ENCODE data around the gene ITGB5. TPM values are rescaled to one million over a fixed set of nuclear protein-coding genes. Genes with fewer than 3 reads are reported as not detected.

ITGB5 gene
- total RNA-seq, 1 donor from 2014 or later: 63.3 TPM

DNA sequence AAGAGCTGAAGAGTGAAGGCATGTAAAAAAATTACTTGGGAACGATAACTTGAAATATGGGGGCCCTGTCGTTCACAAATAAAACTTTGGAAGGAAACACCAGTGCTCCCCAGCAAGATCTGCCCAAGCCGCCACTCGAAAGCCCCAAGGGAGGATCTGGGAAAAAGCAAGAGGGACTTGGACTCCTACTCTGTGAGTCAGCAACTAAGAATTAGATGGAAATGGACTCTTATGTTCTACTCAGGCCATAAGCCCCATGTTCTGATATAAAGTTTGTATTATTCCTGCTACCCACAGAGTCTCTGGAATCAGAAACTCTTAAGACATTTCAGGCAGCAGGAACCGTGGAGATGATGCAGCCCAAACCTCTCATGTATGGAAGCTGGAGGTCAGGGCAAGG, 75.7 kb downstream of the ITGB5 start:
- H3K36me3 Mint-ChIP-seq: peaks cover 12% of the 10 kb centered on the region

DNA sequence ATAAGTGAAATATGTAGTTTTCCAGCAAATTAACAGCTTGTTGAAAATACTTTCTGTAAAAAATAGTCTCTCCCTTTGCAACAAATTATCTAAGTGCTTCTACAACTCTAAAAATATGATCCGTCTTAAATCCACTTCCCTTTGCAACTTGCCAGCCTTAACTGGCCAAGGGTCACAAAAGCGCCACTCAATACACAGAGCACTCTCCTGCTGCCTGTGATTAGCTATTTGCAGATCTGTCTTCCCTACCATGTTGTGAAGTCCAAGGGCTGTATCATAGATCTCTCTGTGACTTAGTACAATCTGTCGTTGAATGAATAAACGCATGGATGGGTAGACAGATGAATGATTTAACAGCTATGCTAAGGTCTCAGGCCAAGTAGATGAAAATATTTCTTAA, 76.2 kb downstream of the ITGB5 start:
- H3K4me3 Mint-ChIP-seq: no peak overlapping the region
- no peak for TF ChIP-seq CTCF (IDR thresholded peaks at IDR 0.05; ENCODE audit: unreplicated experiment)
- no peaks in the 10 kb centered on the region for H3K27me3 Mint-ChIP-seq (ENCODE audit: low read depth)
- DNase-seq (ENCODE audit: low spot score in 2 of 2, unreplicated experiment in 2 of 2): no peak
- H3K9me3 Mint-ChIP-seq: no peaks in the 10 kb centered on the region
- peaks cover 11% of the 10 kb centered on the region for H3K36me3 Mint-ChIP-seq
- H3K27ac Mint-ChIP-seq: no peak overlapping the region
- H3K4me1 Mint-ChIP-seq: peaks cover 24% of the 10 kb centered on the region

More for the DNA sequence above, 75.7 kb downstream of the ITGB5 start:
- no peak for DNase-seq (ENCODE audit: low spot score in 2 of 2, unreplicated experiment in 2 of 2)
- no peak overlapping the region for H3K4me3 Mint-ChIP-seq
- no peak overlapping the region for H3K27ac Mint-ChIP-seq
- H3K27me3 Mint-ChIP-seq (ENCODE audit: low read depth): no peaks in the 10 kb centered on the region
- no peak for TF ChIP-seq CTCF (IDR thresholded peaks at IDR 0.05; ENCODE audit: unreplicated experiment)
- H3K4me1 Mint-ChIP-seq: peaks cover 22% of the 10 kb centered on the region
- no peaks in the 10 kb centered on the region for H3K9me3 Mint-ChIP-seq

DNA sequence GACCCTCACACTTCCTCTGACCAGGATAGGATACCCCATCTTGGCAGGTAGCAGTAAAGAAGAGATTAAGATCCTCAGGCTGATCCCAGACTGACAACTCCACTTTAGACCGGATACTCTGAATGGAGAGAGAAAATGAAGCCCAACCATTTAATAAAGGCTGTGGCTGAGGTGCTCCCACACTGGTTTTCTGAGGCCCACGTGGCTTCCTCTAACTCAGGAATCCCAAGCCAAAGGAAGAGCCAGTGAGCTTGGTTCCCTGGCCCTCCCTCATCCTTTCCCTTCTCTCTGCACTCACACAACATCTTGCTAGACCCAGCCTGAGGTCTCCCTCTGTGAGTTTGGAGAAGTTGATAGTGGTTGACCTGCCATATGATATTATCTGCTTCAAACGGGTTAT, 78.1 kb downstream of the ITGB5 start:
- Mint-ChIP-seq H3K27me3 (ENCODE audit: low read depth) (no peaks in the 10 kb centered on the region), H3K36me3 (peaks cover 2% of the 10 kb centered on the region), H3K9me3 (no peaks in the 10 kb centered on the region), H3K4me3 (no peak overlapping the region), H3K4me1 (peaks cover 27% of the 10 kb centered on the region), H3K27ac (no peak overlapping the region)
- TF ChIP-seq CTCF (IDR thresholded peaks at IDR 0.05; ENCODE audit: unreplicated experiment): no peak
- no peak for DNase-seq (ENCODE audit: low spot score in 2 of 2, unreplicated experiment in 2 of 2)

- no peak for TF ChIP-seq CTCF (IDR thresholded peaks at IDR 0.05; ENCODE audit: unreplicated experiment)
- H3K9me3 Mint-ChIP-seq: no peaks in the 10 kb centered on the region
- H3K4me3 Mint-ChIP-seq: no peak overlapping the region
- peaks cover 23% of the 10 kb centered on the region for H3K4me1 Mint-ChIP-seq
- no peak overlapping the region for H3K27ac Mint-ChIP-seq
- H3K36me3 Mint-ChIP-seq: peaks cover 2% of the 10 kb centered on the region
- H3K27me3 Mint-ChIP-seq (ENCODE audit: low read depth): no peaks in the 10 kb centered on the region
- DNase-seq (ENCODE audit: low spot score in 2 of 2, unreplicated experiment in 2 of 2): no peak
Observed at GRCh38 chr3:124805671-124806070, 81.5 kb downstream of the ITGB5 start.

DNA sequence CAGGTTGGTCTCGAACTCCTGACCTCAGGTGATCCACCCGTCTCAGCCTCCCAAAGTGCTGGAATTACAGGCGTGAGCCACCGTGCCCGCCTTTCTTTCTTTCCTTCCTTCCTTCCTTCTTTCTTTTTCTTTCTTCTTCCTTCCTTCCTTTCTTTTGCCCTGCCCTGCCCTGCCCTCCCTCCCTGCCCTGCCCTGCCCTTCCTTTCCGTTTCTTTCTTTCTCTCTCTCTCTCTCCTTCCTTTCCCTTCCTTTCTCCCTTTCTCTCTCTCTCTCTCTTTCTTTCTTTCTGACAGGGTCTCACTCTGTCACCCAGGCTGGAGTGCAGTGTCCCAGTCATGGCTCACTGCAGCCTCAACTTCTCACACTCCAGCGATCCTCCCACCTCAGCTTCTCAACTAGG, 82.3 kb downstream of the ITGB5 start:
- no peak overlapping the region for H3K27ac Mint-ChIP-seq
- no peak for TF ChIP-seq CTCF (IDR thresholded peaks at IDR 0.05; ENCODE audit: unreplicated experiment)
- H3K4me1 Mint-ChIP-seq: peaks cover 30% of the 10 kb centered on the region

DNA sequence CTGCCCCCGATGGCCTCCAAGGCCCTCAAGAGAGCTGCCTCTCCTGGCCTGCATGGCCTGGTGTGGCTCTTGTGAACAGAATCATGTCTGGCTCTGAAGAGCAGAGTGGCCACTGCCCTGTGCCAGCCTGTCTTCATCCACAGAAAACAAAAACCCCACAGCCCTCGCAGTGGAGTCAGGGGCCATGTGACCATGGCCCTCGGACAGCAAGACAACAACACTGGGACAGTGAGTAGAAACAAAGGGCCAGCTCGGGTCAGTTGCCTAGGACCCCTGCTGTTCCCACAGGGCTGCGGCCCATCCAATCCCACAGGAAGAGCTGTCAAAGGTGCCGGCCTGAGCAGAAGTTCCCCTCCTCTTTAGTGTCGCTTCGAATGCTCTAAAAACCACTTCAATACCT, 84.5 kb downstream of the ITGB5 start:
- H3K9me3 Mint-ChIP-seq: no peaks in the 10 kb centered on the region
- no peaks in the 10 kb centered on the region for H3K27me3 Mint-ChIP-seq (ENCODE audit: low read depth)
- no peak for TF ChIP-seq CTCF (IDR thresholded peaks at IDR 0.05; ENCODE audit: unreplicated experiment)
- DNase-seq (ENCODE audit: low spot score in 2 of 2, unreplicated experiment in 2 of 2): no peak
- no peaks in the 10 kb centered on the region for H3K36me3 Mint-ChIP-seq
- peak overlapping the region; percentile 36 for H3K27ac Mint-ChIP-seq
- H3K4me1 Mint-ChIP-seq: peaks cover 30% of the 10 kb centered on the region
- H3K4me3 Mint-ChIP-seq: no peak overlapping the region

More for the DNA sequence above, 82.3 kb downstream of the ITGB5 start:
- H3K27me3 Mint-ChIP-seq (ENCODE audit: low read depth): no peaks in the 10 kb centered on the region
- no peak for DNase-seq (ENCODE audit: low spot score in 2 of 2, unreplicated experiment in 2 of 2)
- no peak overlapping the region for H3K4me3 Mint-ChIP-seq
- H3K9me3 Mint-ChIP-seq: no peaks in the 10 kb centered on the region
- peaks cover 2% of the 10 kb centered on the region for H3K36me3 Mint-ChIP-seq
